Neural cell (in vitro differentiated cells): ENCODE measurements around the gene ZNF669. TPM values are rescaled to one million over a fixed set of nuclear protein-coding genes. Genes with fewer than 3 reads are reported as not detected.
A peak's percentile ranks its signal among the peaks of the same experiment; 100 is the strongest.

ENCODE experiments used
- H2AFZ ChIP-seq: fragments of 200-600, 300-800 bp; sonication (generic), shearing (Covaris generic); 2 replicates; pipeline ENCODE4 v1.6.0; 2014; ENCODE audit warnings: low read depth, mild to moderate bottlenecking, antibody characterized with exemption, low read length, moderate library complexity
- H3F3A ChIP-seq: fragments of 200-600 bp; shearing (Covaris generic); 2 replicates; pipeline ENCODE4 v1.6.1; 2016; ENCODE audit warnings: mild to moderate bottlenecking, moderate library complexity, mixed read lengths, antibody characterized with exemption, low read length; ENCODE audit not compliant: insufficient read depth, poor library complexity, severe bottlenecking
- H3K27ac ChIP-seq: fragments of 200-600, 300-800 bp; sonication (generic), shearing (Covaris generic); 2 replicates; pipeline ENCODE4 v1.5.1; 2014; ENCODE audit warnings: mild to moderate bottlenecking, low read length, moderate library complexity
- H3K27me3 ChIP-seq: fragments of 300-800, 200-600 bp; sonication (generic), shearing (Covaris generic); 2 replicates; pipeline ENCODE4 v1.6.0; 2014; ENCODE audit warnings: mild to moderate bottlenecking, low read depth, low read length, moderate library complexity; ENCODE audit not compliant: insufficient read depth
- H3K36me3 ChIP-seq: fragments of 300-800, 200-600 bp; sonication (generic), shearing (Covaris generic); 2 replicates; pipeline ENCODE4 v1.5.1; 2014; ENCODE audit warnings: mild to moderate bottlenecking, antibody characterized with exemption, low read length, moderate library complexity; ENCODE audit not compliant: insufficient read depth
- H3K4me2 ChIP-seq: fragments of 300-800, 200-600 bp; sonication (generic), shearing (Covaris generic); 2 replicates; pipeline ENCODE4 v1.6.0; 2014; ENCODE audit warnings: mild to moderate bottlenecking, low read length
- H3K4me3 ChIP-seq: fragments of 300-800, 200-600 bp; sonication (generic), shearing (Covaris generic); 2 replicates; pipeline ENCODE4 v1.5.1; 2014; ENCODE audit warnings: mild to moderate bottlenecking, low read length, moderate library complexity
- H3K79me2 ChIP-seq: fragments of 200-600 bp; shearing (Covaris generic); replicated peaks from 2 replicates; pipeline ENCODE4 v1.6.0; 2014; ENCODE audit warnings: mild to moderate bottlenecking, low read length, moderate library complexity; ENCODE audit not compliant: insufficient read depth
- H3K9ac ChIP-seq: fragments of 300-800, 200-600 bp; sonication (generic), shearing (Covaris generic); 2 replicates; pipeline ENCODE4 v1.6.1; 2016; ENCODE audit warnings: mild to moderate bottlenecking, low read length, mixed read lengths
- H3K9me2 ChIP-seq: fragments of 200-600 bp; shearing (Covaris generic); 2 replicates; pipeline ENCODE4 v1.6.1; 2016; ENCODE audit warnings: mild to moderate bottlenecking, low read length, mixed read lengths; ENCODE audit not compliant: insufficient read depth
- H3K9me3 ChIP-seq: fragments of 200-600, 300-800 bp; sonication (generic), shearing (Covaris generic); 2 replicates; pipeline ENCODE4 v1.6.1; 2016; ENCODE audit warnings: mild to moderate bottlenecking, mixed run types, low read length, moderate library complexity, mixed read lengths
- H4K20me1 ChIP-seq: fragments of 200-600 bp; shearing (Covaris generic); 2 replicates; pipeline ENCODE4 v1.6.1; 2016; ENCODE audit warnings: mild to moderate bottlenecking, mixed run types; ENCODE audit not compliant: insufficient read depth
- CTCF ChIP-seq: fragments of 450-650 bp; IDR thresholded peaks from 2 replicates; pipeline ENCODE4 v1.5.1; 2014; ENCODE audit warnings: antibody characterized with exemption, mild to moderate bottlenecking, moderate library complexity; ENCODE audit not compliant: poor library complexity, severe bottlenecking
- EP300 ChIP-seq: fragments of 450-650 bp; conservative IDR thresholded peaks from 2 replicates; pipeline ENCODE4 v1.6.1; 2014; ENCODE audit warnings: antibody characterized with exemption, mild to moderate bottlenecking, moderate library complexity; ENCODE audit not compliant: poor library complexity, severe bottlenecking
- EZH2 ChIP-seq: fragments of 200-600, 300-800 bp; shearing (Covaris generic), sonication (generic); IDR thresholded peaks from 2 replicates; pipeline ENCODE4 v1.6.1; 2014; ENCODE audit warnings: antibody characterized with exemption, low read length, borderline replicate concordance, mild to moderate bottlenecking; ENCODE audit not compliant: insufficient read depth, poor library complexity, severe bottlenecking
- MXI1 ChIP-seq: fragments of 450-650 bp; conservative IDR thresholded peaks from 2 replicates; pipeline ENCODE4 v1.6.1; 2014; ENCODE audit warnings: antibody characterized with exemption, mild to moderate bottlenecking; ENCODE audit not compliant: poor library complexity, severe bottlenecking
- POLR2AphosphoS5 ChIP-seq: IDR thresholded peaks from 2 replicates; pipeline ENCODE4 v1.6.1; 2012
- RAD21 ChIP-seq: fragments of 450-650 bp; conservative IDR thresholded peaks from 2 replicates; pipeline ENCODE4 v1.6.1; 2014; ENCODE audit warnings: antibody characterized with exemption, mild to moderate bottlenecking, moderate library complexity
- REST ChIP-seq: IDR thresholded peaks from 2 replicates; pipeline ENCODE4 v1.6.1; 2012; ENCODE audit warnings: borderline replicate concordance
- SMC3 ChIP-seq: fragments of 450-650 bp; conservative IDR thresholded peaks from 2 replicates; pipeline ENCODE4 v1.6.1; 2014; ENCODE audit warnings: antibody characterized with exemption, mild to moderate bottlenecking, moderate library complexity; ENCODE audit not compliant: poor library complexity
- TAF1 ChIP-seq: IDR thresholded peaks from 2 replicates; pipeline ENCODE4 v1.6.1; 2012; ENCODE audit warnings: low read depth
- polyA plus RNA-seq: library from polyadenylated mRNA; depleted of rRNA; stranded (reverse); fragments of >200 nt; gene quantifications from 2 replicates; pipeline ENCODE4 v1.2.3, GENCODE V29; 2014

The ZNF669 gene
- polyA plus RNA-seq, 1 donor from 2014 or later, result 22.7 TPM

DNA sequence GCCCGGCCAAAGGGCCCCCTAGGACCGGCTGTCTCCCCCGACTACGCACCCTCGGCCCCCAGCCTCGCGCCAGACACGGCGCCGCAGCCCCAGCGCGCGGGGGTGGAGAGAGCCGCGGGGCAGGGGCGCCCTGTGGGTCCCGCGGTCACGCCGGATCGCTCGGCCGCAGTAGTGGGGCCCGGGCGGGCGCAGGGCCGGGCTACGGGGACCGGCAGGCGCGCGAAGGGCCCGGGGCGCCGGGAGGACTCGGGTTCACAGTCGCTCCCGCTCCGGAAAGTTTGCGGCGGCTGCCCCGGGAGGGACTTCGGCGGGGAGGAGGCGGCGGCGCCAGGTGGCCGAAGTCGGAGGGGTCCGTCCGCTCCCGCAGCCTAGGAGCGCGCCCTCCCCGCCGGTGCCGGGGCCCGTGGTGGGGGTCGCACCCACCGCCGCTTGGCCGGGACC lies 7.1 kb upstream of the ZNF669 start:
- Histone ChIP-seq H3K27me3 (peaks cover 20% of the 10 kb centered on the region), H4K20me1 (no peaks in the 10 kb centered on the region), H3K9me2 (no peaks in the 10 kb centered on the region), H3K9me3 (no peaks in the 10 kb centered on the region), H3K4me3 (peak overlapping the region; percentile 67), H3K36me3 (no peaks in the 10 kb centered on the region), H3K9ac (peak overlapping the region; percentile 49), H2AFZ (no peak overlapping the region), H3K4me2 (no peak overlapping the region), H3K27ac (no peak overlapping the region), H3F3A (no peaks in the 10 kb centered on the region), H3K79me2 (no peaks in the 10 kb centered on the region)
- TF ChIP-seq SMC3 (no peak), RAD21 (no peak), TAF1 (no peak), CTCF (no peak), MXI1 (no peak), POLR2AphosphoS5 (no peak), EP300 (no peak), EZH2 (no peak), REST (no peak)

DNA sequence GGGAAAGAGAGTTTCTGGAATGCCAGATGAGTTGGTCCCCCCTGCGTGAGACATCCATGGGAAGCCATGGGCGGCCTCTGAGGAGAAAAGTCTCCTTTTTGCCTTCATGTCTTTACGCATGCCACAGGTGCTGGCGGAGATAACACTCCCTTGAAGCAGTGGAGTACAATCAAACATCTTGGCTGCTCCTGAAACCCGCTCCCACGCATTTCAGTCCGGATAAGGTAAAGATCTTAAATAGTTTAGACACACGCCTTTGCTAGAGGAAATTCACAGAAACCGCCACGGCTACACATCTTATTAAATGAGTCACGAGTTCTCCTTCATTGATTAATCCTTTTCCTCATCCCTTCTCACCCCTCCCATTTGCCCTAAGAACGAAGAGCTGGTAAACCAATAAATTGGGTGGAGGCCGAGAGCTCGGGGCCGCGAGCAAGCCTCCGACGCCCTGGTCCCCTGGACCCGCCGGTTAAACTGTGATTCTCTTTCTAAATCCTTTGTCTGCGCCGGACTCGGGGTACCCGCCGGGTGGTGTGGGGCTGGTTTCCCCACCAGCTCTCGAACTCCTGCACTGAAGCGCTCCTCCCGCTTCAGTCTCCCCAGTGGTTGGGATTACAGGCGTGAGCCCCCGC lies 6.6 kb upstream of the ZNF669 start:
- H3K4me2 ChIP-seq, result no peak overlapping the region
- H3K9me3 ChIP-seq, result no peaks in the 10 kb centered on the region
- no peak overlapping the region for H3K27ac ChIP-seq
- no peaks in the 10 kb centered on the region for H3K36me3 ChIP-seq
- TF ChIP-seq MXI1 (no peak), REST (no peak), EZH2 (no peak), SMC3 (no peak), EP300 (no peak), CTCF (no peak), RAD21 (no peak)
- no peak overlapping the region for H3K9ac ChIP-seq
- H3F3A ChIP-seq, result no peaks in the 10 kb centered on the region
- peaks cover 20% of the 10 kb centered on the region for H3K27me3 ChIP-seq
- no peak overlapping the region for H2AFZ ChIP-seq
- H3K4me3 ChIP-seq, result peak overlapping the region; percentile 67
- H3K9me2 ChIP-seq, result no peaks in the 10 kb centered on the region
- H4K20me1 ChIP-seq, result no peaks in the 10 kb centered on the region
- H3K79me2 ChIP-seq, result no peaks in the 10 kb centered on the region
